ENCODE measurements around the gene XCR1.
"Not testable (repeated sequence)": the region's sequence is repeated elsewhere in the genome, so short reads cannot be mapped to it uniquely, and the experiment has no call there.

XCR1 gene

DNA sequence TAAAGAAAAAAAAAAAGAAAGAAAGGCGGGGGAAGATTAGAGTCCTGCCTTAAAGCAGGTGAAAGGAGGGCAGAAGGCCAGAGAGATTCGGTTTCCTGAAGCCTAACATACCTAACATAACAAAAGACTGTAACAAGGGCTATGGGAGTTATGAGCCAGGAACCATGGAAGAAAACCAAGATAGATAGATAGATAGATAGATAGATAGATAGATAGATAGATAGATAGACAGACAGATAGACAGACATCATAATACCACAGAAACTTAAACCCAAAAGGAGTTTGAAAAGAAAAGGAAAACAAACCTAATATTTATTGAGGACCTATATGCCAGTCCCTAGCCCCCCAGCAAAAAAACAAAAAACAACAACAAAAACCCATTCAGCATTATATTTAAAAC is 29.3 kb downstream of the XCR1 start:
- Histone ChIP-seq H3K4me1 (ENCODE audit: control insufficient read depth, low read depth, low read length) (peaks cover 8% of the 10 kb centered on the region), H3K9ac (ENCODE audit: low read length) (no peak overlapping the region), H3K36me3 (ENCODE audit: control insufficient read depth, low read depth, low read length) (no peaks in the 10 kb centered on the region), H3K9me3 (ENCODE audit: control insufficient read depth, low read depth, low read length) (no peaks in the 10 kb centered on the region), H3K27me3 (ENCODE audit: control insufficient read depth, insufficient read depth, low read length) (peaks cover 9% of the 10 kb centered on the region), H3K27ac (ENCODE audit: low read length) (no peak overlapping the region), H3K4me3 (ENCODE audit: low read length) (no peak overlapping the region)

DNA sequence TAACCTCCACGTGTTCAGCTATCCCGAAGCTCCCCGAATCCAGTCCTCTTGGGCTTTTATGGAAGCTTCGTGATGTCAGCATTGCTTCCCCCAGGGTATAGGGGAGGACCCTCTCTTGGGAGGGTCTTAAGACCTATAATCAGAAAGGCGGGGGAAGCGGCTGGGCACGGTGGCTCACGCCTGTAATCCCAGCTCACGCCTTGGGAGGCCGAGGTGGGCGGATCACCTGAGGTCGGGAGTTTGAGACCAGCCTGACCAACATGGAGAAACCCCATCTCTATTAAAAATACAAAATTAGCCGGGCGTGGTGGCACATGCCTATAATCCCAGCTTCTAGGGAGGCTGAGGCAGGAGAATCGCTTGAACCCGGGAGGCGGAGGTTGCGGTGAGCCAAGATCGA is 29.8 kb downstream of the XCR1 start:
- H3K4me1 ChIP-seq (ENCODE audit: control insufficient read depth, low read depth, low read length): peaks cover 13% of the 10 kb centered on the region
- not testable (repeated sequence) for H3K9ac ChIP-seq (ENCODE audit: low read length); H3K4me3 ChIP-seq (ENCODE audit: low read length); H3K9me3 ChIP-seq (ENCODE audit: control insufficient read depth, low read depth, low read length); H3K27me3 ChIP-seq (ENCODE audit: control insufficient read depth, insufficient read depth, low read length); H3K27ac ChIP-seq (ENCODE audit: low read length); H3K36me3 ChIP-seq (ENCODE audit: control insufficient read depth, low read depth, low read length)

DNA sequence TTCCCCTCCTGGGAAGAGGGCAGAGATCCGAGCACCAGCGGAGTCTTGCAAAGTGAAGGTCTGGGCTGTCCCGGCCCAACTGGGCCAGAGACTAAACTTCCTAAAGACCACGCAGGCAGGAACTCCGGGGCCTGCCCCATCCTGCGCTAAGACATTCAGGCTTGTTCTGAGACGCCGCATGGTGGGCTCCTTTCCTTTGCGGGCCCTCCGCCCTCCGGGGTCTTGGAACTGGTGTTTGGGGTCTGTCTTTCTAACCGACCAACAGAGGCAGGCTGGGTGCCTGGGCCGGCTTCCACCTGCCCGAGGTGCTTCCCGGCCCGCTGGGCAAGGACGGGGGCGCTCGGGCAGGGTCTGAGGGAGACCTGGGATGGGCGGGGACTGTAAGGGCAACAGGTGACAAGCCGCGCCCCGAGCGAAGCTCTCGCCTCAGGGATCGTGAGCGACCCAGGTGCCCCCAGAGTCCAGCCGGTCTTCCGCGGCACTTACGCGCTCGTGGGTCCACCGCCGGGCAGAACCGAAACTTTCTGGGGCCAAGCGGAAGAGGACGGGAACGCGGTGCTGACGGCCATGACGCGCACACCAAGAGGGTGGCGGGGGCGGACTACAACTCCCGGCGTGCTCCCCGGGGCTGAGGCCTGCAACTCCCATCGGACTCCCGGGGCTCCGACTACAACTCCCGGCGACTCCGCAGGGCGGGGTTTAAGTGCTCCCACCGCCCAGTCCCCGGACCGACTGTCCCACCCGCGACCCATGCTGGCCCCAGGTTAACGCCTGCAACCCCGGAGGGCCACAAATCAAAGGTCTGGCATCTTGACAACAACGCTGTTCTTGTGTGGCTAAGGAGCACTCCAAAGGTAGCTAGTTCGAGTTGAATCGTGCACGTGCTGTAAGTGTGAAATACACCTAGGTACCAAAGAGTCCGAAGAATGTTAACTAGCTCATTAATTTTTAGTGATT is 31.8 kb downstream of the XCR1 start, which contains the start of gene FYCO1:
Gene FYCO1 (minus strand): TSS at position 589 of the 957 bp plus-strand sequence. CDS start 10,914 bp downstream, outside the sequence.
- Histone ChIP-seq H3K27ac (ENCODE audit: low read length) (no peak within 1 kb of the TSS), H3K36me3 (ENCODE audit: control insufficient read depth, low read depth, low read length) (no peaks in the 10 kb centered on the region), H3K27me3 (ENCODE audit: control insufficient read depth, insufficient read depth, low read length) (peaks cover 9% of the 10 kb centered on the region), H3K4me1 (ENCODE audit: control insufficient read depth, low read depth, low read length) (peaks cover 16% of the 10 kb centered on the region), H3K9me3 (ENCODE audit: control insufficient read depth, low read depth, low read length) (no peaks in the 10 kb centered on the region), H3K4me3 (ENCODE audit: low read length) (peak within 1 kb of the TSS; percentile 87), H3K9ac (ENCODE audit: low read length) (peak within 1 kb of the TSS; percentile 72)

DNA sequence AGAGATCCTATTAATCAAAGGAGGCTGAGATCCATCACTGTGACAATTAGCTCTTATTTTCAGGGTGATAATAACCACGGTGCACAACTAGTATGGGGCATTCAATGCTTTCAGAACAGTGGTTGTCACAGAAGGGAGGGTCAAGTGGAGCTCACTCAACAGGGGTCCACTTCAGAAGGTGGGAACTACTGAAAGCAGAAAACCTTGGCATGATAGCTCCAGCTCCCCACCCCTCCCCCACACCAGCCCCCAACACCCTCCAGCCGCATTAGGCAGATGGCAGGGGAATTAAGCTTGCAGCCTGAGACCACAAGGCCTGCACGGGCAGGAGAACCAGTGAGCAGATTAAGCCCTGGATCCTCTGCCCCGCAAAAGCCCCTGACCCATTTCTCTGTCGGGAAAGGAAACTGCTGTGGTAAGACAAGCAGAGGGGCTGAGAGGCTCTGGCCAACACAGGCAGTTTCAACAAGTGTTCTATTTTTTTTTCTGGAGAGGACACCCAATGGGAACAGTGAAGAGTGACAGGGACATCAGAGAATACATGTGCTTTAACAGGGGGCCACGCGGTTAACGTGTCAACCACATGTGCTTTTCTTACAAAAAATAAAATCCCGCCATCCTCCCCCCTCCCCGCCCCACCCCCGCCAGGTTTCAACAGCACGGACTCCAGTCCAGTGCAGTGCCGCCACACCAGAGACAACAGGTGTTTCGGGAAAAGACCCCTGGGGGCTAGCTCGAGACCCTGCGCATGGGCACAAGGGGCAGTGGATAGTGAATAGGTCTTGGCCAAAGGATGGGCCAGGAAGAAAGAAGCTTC is 32.7 kb downstream of the XCR1 start:
- H3K27ac ChIP-seq (ENCODE audit: low read length): no peak overlapping the region
- no peaks in the 10 kb centered on the region for H3K9me3 ChIP-seq (ENCODE audit: control insufficient read depth, low read depth, low read length)

DNA sequence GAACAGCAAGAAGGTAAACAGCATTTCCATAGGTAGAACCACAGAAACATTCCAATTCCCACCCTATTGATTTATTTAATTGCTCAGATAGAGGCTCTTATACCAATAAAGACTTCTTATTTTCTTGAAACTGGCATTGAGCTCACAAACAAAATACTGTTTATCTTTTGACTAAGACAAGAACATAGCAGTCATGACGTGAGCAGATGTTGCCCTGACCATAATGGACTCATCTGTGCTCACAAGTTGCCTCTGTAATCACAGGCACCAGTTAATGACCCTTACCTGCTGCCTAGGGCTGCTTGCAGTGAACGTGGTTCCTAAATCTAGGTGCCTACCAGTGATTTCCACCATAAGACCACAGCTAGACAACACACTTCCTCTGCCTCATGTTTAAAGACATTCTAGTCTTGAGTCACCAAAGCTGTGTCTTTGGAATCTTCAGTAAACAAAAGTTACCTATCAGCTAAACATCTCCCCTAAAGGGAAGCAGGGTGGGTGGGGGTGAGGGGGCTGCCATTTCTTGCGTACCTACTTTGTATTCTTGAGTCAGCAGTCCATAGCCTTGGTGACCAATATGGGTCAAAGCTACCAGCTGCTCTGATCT is 33.8 kb downstream of the XCR1 start:
- H3K4me1 ChIP-seq (ENCODE audit: control insufficient read depth, low read depth, low read length): peaks cover 16% of the 10 kb centered on the region
- no peak overlapping the region for H3K9ac ChIP-seq (ENCODE audit: low read length)
- H3K36me3 ChIP-seq (ENCODE audit: control insufficient read depth, low read depth, low read length): no peaks in the 10 kb centered on the region
- H3K27me3 ChIP-seq (ENCODE audit: control insufficient read depth, insufficient read depth, low read length): peaks cover 9% of the 10 kb centered on the region
- no peak overlapping the region for H3K4me3 ChIP-seq (ENCODE audit: low read length)
- H3K27ac ChIP-seq (ENCODE audit: low read length): no peak overlapping the region
- no peaks in the 10 kb centered on the region for H3K9me3 ChIP-seq (ENCODE audit: control insufficient read depth, low read depth, low read length)

More for the DNA sequence above, 32.7 kb downstream of the XCR1 start:
- peak overlapping the region; percentile 72 for H3K9ac ChIP-seq (ENCODE audit: low read length)
- no peaks in the 10 kb centered on the region for H3K36me3 ChIP-seq (ENCODE audit: control insufficient read depth, low read depth, low read length)
- peaks cover 16% of the 10 kb centered on the region for H3K4me1 ChIP-seq (ENCODE audit: control insufficient read depth, low read depth, low read length)
- H3K27me3 ChIP-seq (ENCODE audit: control insufficient read depth, insufficient read depth, low read length): peaks cover 9% of the 10 kb centered on the region
- H3K4me3 ChIP-seq (ENCODE audit: low read length): peak overlapping the region; percentile 87

DNA sequence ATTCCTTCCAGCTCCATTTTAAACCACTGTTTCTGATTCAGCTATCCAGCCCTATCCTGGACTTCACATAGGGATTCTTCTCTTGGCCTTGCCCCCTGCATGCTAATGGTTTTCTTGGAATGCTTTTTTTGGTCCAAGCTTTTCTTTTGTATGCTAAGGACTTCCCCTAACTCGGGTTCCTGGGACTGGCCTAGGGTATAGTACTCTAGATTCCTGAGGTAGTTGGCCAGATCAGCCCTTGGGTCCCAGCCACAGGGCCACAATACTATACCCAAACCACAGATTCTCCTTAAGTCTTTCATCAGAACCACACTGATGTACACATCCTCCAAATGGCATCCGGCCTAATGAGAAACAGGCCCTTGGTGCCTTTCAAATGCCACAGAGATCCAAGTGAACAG is 34.5 kb downstream of the XCR1 start:
- H3K4me1 ChIP-seq (ENCODE audit: control insufficient read depth, low read depth, low read length): peaks cover 16% of the 10 kb centered on the region
- H3K36me3 ChIP-seq (ENCODE audit: control insufficient read depth, low read depth, low read length): no peaks in the 10 kb centered on the region
- no peaks in the 10 kb centered on the region for H3K9me3 ChIP-seq (ENCODE audit: control insufficient read depth, low read depth, low read length)
- H3K4me3 ChIP-seq (ENCODE audit: low read length): no peak overlapping the region
- no peak overlapping the region for H3K9ac ChIP-seq (ENCODE audit: low read length)
- peaks cover 9% of the 10 kb centered on the region for H3K27me3 ChIP-seq (ENCODE audit: control insufficient read depth, insufficient read depth, low read length)
- H3K27ac ChIP-seq (ENCODE audit: low read length): no peak overlapping the region

DNA sequence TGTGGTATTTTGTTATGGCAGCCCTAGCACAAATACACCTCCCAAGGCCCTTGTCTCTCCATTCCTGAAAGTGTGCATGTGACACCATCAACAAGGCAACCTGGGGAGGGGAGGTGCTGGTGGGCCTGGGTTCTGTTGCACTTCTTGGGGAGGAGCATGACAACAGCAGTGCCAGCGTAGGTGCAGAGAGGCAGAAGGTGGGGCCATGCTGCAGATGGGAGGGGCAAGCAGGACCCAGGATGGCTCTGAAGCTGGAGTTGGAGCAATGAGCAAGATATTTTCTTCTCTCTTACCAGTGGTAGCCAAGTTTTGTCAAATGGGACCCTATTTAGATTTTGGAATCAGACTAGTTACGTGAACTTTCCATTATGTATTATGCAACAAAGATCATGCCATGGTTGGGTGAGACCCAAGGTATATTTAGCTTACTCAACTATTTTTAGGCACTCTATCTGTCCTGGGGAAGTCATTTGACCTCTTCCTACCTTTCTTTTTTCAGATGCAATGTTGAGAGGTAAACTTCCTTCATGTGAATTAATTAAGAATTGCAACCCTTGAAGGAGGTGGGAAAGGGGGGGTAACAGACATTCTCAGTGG is 35.1 kb downstream of the XCR1 start:
- H3K4me3 ChIP-seq (ENCODE audit: low read length): no peak overlapping the region
- H3K36me3 ChIP-seq (ENCODE audit: control insufficient read depth, low read depth, low read length): no peaks in the 10 kb centered on the region
- peaks cover 16% of the 10 kb centered on the region for H3K4me1 ChIP-seq (ENCODE audit: control insufficient read depth, low read depth, low read length)
- H3K9ac ChIP-seq (ENCODE audit: low read length): no peak overlapping the region
- no peaks in the 10 kb centered on the region for H3K9me3 ChIP-seq (ENCODE audit: control insufficient read depth, low read depth, low read length)
- H3K27me3 ChIP-seq (ENCODE audit: control insufficient read depth, insufficient read depth, low read length): peaks cover 9% of the 10 kb centered on the region
- H3K27ac ChIP-seq (ENCODE audit: low read length): no peak overlapping the region

DNA sequence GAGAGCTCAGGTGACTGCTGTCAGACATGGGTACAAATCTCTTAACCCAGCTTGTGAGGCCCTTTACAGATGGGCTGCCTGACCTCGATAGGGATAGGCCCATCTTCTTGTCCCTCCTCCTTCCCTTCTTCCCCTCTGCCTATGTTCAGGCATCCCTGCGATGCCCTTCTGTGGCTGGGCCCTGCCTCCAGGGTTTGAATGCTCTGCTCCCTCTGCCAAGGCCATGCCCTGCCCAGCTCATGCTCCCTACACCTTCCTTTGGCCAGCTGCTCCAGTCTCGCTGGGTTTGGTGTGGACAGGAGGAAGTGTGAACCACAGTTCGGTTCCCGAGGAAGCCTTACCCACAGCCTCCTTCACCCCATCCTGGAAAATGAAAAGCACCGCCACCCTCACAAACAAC is 35.9 kb downstream of the XCR1 start:
- Histone ChIP-seq H3K4me3 (ENCODE audit: low read length) (no peak overlapping the region), H3K9me3 (ENCODE audit: control insufficient read depth, low read depth, low read length) (no peaks in the 10 kb centered on the region), H3K36me3 (ENCODE audit: control insufficient read depth, low read depth, low read length) (no peaks in the 10 kb centered on the region), H3K27me3 (ENCODE audit: control insufficient read depth, insufficient read depth, low read length) (peaks cover 4% of the 10 kb centered on the region), H3K9ac (ENCODE audit: low read length) (no peak overlapping the region), H3K4me1 (ENCODE audit: control insufficient read depth, low read depth, low read length) (peaks cover 16% of the 10 kb centered on the region), H3K27ac (ENCODE audit: low read length) (no peak overlapping the region)

DNA sequence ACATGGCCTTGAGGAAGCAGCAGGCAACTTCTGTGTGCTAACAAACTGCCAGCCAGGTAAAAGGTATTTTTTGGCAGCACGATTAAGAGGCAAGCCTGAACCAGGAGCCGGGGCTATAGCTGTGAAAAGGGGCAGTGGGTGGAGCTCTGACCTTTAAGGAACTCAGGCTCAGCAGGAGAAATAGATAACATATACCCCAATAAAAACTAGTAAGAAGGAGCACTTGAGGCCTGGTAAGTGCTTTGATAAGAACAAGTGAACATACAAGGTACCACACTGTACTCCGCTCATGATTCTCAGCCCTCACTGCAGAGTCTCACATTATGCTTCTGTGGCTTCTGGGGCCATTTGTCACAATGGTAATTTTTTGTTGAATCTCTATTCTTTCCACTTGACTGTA is 37.1 kb downstream of the XCR1 start:
- peaks cover 12% of the 10 kb centered on the region for H3K4me1 ChIP-seq (ENCODE audit: control insufficient read depth, low read depth, low read length)
- no peak overlapping the region for H3K27ac ChIP-seq (ENCODE audit: low read length)
- no peak overlapping the region for H3K9ac ChIP-seq (ENCODE audit: low read length)
- no peaks in the 10 kb centered on the region for H3K36me3 ChIP-seq (ENCODE audit: control insufficient read depth, low read depth, low read length)
- no peaks in the 10 kb centered on the region for H3K27me3 ChIP-seq (ENCODE audit: control insufficient read depth, insufficient read depth, low read length)
- no peaks in the 10 kb centered on the region for H3K9me3 ChIP-seq (ENCODE audit: control insufficient read depth, low read depth, low read length)
- H3K4me3 ChIP-seq (ENCODE audit: low read length): no peak overlapping the region

DNA sequence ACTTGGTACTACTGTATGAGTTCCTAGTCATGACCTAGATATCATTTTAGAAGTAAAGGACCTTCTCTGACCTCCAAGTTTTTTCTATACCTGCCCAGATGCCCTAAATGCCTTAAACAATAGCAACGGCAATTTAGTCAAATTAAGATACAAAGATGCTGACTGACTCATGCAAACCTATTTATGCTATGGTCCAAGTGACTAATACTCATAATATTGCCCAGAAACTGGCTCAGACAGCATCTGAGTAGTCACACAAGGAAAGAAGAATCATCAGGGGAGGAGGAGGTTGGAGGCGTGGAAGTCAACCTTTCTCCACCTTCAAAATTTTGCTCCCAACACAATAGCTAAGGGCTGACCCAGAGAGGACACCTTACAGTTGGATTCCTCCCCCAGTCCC is 38.5 kb downstream of the XCR1 start:
- Histone ChIP-seq H3K9me3 (ENCODE audit: control insufficient read depth, low read depth, low read length) (no peaks in the 10 kb centered on the region), H3K9ac (ENCODE audit: low read length) (no peak overlapping the region), H3K27ac (ENCODE audit: low read length) (no peak overlapping the region), H3K4me3 (ENCODE audit: low read length) (no peak overlapping the region), H3K4me1 (ENCODE audit: control insufficient read depth, low read depth, low read length) (peaks cover 12% of the 10 kb centered on the region), H3K27me3 (ENCODE audit: control insufficient read depth, insufficient read depth, low read length) (no peaks in the 10 kb centered on the region), H3K36me3 (ENCODE audit: control insufficient read depth, low read depth, low read length) (peaks cover 12% of the 10 kb centered on the region)

DNA sequence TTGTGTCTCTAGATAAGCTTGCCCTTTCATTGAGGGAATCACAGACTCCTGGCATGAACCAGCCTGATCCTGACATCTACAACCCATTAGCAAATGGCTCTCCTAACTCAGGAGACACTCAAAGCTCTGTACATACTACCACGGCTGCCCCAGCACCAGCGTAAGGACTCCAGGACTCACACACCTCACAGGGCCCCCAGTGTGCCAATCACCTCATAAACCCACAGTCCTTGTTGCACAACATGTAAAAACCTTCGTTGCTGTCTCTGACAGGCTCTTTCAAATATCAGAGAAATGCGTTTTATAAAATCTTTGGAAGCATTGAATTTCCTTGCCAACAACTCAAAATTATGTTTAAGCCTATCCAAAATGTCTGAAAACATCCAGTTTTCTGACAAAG is 38.9 kb downstream of the XCR1 start:
- peaks cover 17% of the 10 kb centered on the region for H3K36me3 ChIP-seq (ENCODE audit: control insufficient read depth, low read depth, low read length)
- peaks cover 12% of the 10 kb centered on the region for H3K4me1 ChIP-seq (ENCODE audit: control insufficient read depth, low read depth, low read length)
- no peak overlapping the region for H3K4me3 ChIP-seq (ENCODE audit: low read length)
- H3K27ac ChIP-seq (ENCODE audit: low read length): no peak overlapping the region
- H3K27me3 ChIP-seq (ENCODE audit: control insufficient read depth, insufficient read depth, low read length): no peaks in the 10 kb centered on the region
- H3K9ac ChIP-seq (ENCODE audit: low read length): no peak overlapping the region
- no peaks in the 10 kb centered on the region for H3K9me3 ChIP-seq (ENCODE audit: control insufficient read depth, low read depth, low read length)

All from iPS-18a (cell line).